CD4-positive, alpha-beta T cell treated with Interleukin-2 at 100 ng/mL for 4 hours (primary cell): Measurements from ENCODE around the gene SCEL.
"Not testable (repeated sequence)": the region's sequence is repeated elsewhere in the genome, so short reads cannot be mapped to it uniquely, and the experiment has no call there.

Experiments
- DNase-seq: peaks from one replicate; pipeline ENCODE4 v3.0.0-alpha.2; 2020; ENCODE audit warnings: low spot score

Gene SCEL

DNA sequence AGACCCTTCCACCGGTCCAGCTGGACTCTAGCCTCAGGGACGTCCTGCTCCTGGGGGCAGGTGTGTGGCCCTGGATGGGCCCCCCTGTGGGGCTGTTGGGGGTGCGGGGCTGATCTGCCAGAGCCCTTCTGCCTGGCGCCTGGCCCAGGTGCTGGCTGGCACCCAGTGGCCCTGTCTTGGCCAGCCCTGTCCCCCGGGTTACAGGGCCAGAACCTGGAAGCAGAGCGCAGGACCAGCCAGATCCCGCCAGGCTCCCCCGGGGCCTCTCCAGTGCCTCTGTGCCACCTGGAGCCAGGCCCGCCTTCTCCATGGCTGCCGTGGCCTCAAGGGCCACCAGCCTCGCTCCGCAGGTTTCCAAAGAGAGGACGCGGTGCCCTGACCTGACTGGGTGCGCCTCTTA is 127.3 kb downstream of the SCEL start:
- DNase-seq = not testable (repeated sequence)

DNA sequence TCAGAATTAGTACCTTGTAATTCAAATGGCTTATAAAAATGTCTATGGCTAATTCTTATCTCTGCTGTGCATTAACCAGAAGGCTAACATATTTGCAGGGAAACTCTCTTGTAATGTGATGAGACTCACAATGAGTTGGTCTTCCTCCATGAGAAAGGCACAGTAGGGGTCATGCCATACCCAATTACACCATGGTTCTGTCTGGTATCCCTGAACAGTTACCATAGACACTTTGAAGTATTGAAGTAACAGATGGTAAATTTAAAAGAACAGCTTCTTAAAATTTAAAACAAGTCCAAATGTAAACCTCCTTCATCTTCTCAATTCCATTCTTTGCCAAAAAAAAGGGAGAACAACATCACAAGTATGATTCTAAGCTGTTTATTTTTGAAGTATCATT is 139.3 kb downstream of the SCEL start:
- no peak for DNase-seq

DNA sequence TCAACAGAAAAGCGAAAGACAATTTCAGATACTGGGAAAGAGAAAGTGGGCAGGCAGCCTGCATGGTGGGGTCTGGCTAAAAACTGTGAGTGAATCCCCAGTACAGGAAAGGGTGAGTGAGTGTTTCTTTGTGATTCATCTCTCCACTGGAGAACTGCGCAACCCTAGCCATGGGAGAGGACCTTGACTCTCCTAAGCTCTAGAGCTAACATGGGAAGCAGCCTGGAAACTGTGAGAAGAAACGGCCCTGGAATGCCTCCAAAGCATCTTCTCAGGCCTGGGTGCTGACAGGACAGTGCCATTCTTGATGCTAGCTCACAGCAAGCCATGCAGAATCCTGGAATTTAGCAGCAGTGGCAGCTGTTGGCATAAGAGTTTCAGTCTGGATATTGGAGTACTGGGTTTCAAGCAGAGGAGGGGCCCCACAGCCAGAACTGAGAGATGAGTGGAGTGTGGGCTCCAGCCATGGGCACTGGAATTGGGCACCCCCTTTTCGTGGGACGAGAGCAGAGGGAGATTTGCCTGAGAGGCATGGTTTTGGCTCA is 143.3 kb downstream of the SCEL start:
- no peak for DNase-seq

DNA sequence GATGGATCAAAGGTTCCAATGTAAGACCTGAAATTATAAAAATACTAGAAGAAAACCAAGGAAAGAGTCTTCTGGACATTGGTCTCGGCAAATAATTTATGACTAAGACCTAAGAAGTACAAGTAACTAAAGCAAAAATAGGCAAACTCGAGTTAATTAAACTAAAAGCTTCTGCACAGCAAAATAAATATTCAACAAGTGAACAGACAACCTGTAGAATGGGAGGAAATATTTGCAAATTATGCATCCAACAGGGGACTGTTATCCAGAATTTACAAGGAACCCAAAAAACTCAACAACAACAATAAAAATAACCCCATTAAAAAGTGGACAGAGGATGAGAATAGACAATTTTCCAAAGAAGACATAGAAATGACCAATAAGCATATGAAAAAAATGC is 152.3 kb downstream of the SCEL start:
- DNase-seq = no peak

DNA sequence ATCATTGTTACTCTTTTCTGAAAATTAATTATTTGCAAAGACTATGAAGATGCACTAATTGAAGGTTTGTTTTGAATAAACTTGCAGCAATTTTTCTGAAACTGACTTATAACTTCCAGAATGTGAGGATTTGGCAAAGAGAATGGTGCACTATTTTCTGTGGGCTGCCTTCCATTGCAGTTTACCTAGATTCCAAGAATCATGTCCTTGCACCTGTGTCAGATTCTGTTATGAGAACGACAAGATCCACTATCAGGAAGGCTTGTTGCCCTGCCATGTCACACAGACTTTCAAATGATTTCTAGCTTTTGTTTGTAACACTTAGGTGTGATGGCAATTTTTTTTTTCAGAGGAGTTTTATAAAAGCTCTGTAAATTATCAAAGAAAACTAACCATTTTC is 156.4 kb downstream of the SCEL start:
- no peak for DNase-seq

DNA sequence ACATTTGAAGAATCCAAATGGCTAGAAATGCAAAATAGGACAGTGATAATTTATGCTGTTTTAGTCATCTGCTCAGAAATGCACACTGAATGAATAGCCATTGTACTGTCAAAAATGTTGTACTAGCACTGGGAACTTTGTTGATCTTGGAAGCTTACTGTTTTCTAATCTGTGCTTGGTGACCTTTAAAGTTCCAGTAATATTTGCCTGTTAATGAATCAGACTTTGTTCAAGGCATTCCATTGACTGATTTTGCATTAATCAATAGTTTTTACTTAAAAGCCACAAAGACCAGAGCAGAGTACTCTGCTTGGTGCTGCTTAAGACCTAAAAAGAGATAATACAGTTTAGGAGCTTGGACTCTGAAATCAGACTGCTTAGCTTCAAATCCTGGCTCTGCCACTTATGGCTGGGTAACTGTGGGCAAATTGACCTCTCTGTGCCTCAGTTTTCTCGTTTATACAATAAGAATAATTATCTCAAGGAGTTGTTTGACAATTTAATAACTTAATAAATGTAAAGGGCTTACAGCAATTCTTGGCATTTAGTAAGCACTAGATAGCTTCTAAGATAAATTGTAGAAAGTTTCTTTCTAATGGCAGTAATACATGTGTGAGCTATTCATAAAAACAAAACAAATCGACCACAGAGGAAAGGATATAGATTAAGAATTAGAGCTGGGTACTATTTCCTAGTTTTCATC is 157.4 kb downstream of the SCEL start:
- DNase-seq = no peak

DNA sequence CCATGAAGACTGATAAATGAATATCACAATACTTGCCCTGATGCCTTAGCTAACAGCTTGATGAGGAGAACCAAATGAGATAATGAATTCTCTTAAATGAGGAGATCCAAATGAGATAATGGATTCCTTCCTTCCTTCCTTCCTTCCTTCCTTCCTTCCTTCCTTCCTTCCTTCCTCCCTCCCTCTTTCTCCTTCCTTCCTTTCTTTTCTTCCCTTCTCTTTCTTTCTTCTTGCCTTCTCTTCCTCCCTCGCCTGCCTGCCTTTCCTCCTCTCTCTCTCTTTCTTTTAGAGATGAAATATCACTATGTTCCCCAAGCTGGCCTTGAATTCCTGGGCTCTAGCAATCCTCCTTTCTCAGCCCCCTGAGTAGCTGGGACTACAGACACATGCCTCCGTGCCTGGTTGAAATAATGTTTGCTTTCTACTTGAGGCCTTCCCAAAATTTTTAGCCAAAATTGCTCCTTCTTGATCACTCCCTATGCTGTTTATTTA is 158.0 kb downstream of the SCEL start:
- DNase-seq = no peak
